ENCODE results near the gene GAL.

- TF ChIP-seq EP300 (IDR thresholded peaks at IDR 0.05), result no peak
- TF ChIP-seq CTCF (IDR thresholded peaks at IDR 0.05), result no peak
Observed at GRCh38 chr11:68709062-68709461, 24.7 kb downstream of the GAL start.

All from suprapubic skin (tissue), 3 donors.